ENCODE data around the gene SEC23B. TPM values are rescaled to one million over a fixed set of nuclear protein-coding genes. Genes with fewer than 3 reads are reported as not detected.

Gene SEC23B
- total RNA-seq, 1 experiment from 2014 or later: 45.4 TPM

Small RNA genes lying within 50 kb of the gene (small RNA-seq; reads per million reads assigned to genes)
- gene MIR3192 (not detected), gene RN7SL638P (not detected), gene RNU6ATAC34P (not detected)

Other genes with a start within 250 kb of the SEC23B start
- gene ZNF133, start 219.4 kb upstream of the SEC23B start, total RNA-seq (2014; rRNA removed; shearing (Covaris generic); ENCODE audit: low replicate concordance): 15.2 and 19.5 TPM in 2 replicates
- gene DZANK1, start 40.9 kb upstream of the SEC23B start, total RNA-seq (2014; rRNA removed; shearing (Covaris generic); ENCODE audit: low replicate concordance): 27.9 and 35.6 TPM in 2 replicates
- gene POLR3F, start 40.5 kb upstream of the SEC23B start, total RNA-seq (2014; rRNA removed; shearing (Covaris generic); ENCODE audit: low replicate concordance): 22.0 and 31.7 TPM in 2 replicates
- gene RBBP9, start 10.7 kb upstream of the SEC23B start, total RNA-seq (2014; rRNA removed; shearing (Covaris generic); ENCODE audit: low replicate concordance): 7.9 and 11.2 TPM in 2 replicates
- gene SMIM26, start 59.5 kb downstream of the SEC23B start, total RNA-seq (2014; rRNA removed; shearing (Covaris generic); ENCODE audit: low replicate concordance): 101 and 268 TPM in 2 replicates
- 84.9 and 115 TPM in 2 replicates for gene DTD1, start 80.1 kb downstream of the SEC23B start, total RNA-seq (2014; rRNA removed; shearing (Covaris generic); ENCODE audit: low replicate concordance)

Data from Karpas-422 (cell line).